ENCODE results near the gene CPNE4.

GRCh38 chr3:131983689-131984088 lies 51.1 kb downstream of the CPNE4 start:
- TF ChIP-seq, protein P1, sequence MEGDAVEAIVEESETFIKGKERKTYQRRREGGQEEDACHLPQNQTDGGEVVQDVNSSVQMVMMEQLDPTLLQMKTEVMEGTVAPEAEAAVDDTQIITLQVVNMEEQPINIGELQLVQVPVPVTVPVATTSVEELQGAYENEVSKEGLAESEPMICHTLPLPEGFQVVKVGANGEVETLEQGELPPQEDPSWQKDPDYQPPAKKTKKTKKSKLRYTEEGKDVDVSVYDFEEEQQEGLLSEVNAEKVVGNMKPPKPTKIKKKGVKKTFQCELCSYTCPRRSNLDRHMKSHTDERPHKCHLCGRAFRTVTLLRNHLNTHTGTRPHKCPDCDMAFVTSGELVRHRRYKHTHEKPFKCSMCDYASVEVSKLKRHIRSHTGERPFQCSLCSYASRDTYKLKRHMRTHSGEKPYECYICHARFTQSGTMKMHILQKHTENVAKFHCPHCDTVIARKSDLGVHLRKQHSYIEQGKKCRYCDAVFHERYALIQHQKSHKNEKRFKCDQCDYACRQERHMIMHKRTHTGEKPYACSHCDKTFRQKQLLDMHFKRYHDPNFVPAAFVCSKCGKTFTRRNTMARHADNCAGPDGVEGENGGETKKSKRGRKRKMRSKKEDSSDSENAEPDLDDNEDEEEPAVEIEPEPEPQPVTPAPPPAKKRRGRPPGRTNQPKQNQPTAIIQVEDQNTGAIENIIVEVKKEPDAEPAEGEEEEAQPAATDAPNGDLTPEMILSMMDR (IDR thresholded peaks at IDR 0.05) = no peak
- no peak for TF ChIP-seq POLR2A (IDR thresholded peaks at IDR 0.05)

Measured in body of pancreas (tissue), 4 donors.